OCI-LY7 (cell line): ENCODE results near the gene SUSD5. TPM values are rescaled to one million over a fixed set of nuclear protein-coding genes. Genes with fewer than 3 reads are reported as not detected.

Experiments
- BruUV-seq: library from RNA; stranded (reverse); fragments of 400-500 nt; replicated peaks from 2 replicates; lab custom pipeline; 2021; lab: Mats Ljungman, UMichigan
- CTCF ChIA-PET: fragments of 300-600 bp; sonication (Branson Sonifier 250); formaldehyde crosslinking; loops from one replicate; lab custom pipeline; 2022; ENCODE audit warnings: antibody characterized with exemption; ENCODE audit not compliant: unreplicated experiment; lab: Charles Lee
- POLR2A ChIA-PET: fragments of 300-600 bp; sonication (Branson Sonifier 250); formaldehyde crosslinking; loops from one replicate; lab custom pipeline; 2022; ENCODE audit warnings: antibody characterized with exemption; lab: Charles Lee
- DNase-seq: peaks from one replicate; pipeline ENCODE4 v3.0.0-alpha.2; 2015; ENCODE audit warnings: low spot score
- H2AFZ ChIP-seq: fragments of 200-600 bp; sonication (generic), shearing (Covaris generic); 2 replicates; pipeline ENCODE4 v1.6.1; 2014; ENCODE audit warnings: mild to moderate bottlenecking, antibody characterized with exemption, low read length, moderate library complexity
- H3K27ac ChIP-seq: fragments of 200-600 bp; sonication (generic); 2 replicates; pipeline ENCODE4 v1.5.1; 2014; ENCODE audit warnings: mixed run types, low read depth, mild to moderate bottlenecking, moderate library complexity, low read length, inconsistent platforms; ENCODE audit not compliant: poor library complexity, severe bottlenecking
- H3K36me3 ChIP-seq: fragments of 200-600 bp; sonication (generic); 2 replicates; pipeline ENCODE4 v1.6.1; 2014; ENCODE audit warnings: mild to moderate bottlenecking, antibody characterized with exemption, low read length, moderate library complexity, mixed read lengths; ENCODE audit not compliant: insufficient read depth
- H3K4me1 ChIP-seq: fragments of 200-600 bp; sonication (generic); 2 replicates; pipeline ENCODE4 v1.5.1; 2014; ENCODE audit warnings: mild to moderate bottlenecking, low read length; ENCODE audit not compliant: insufficient read depth, poor library complexity, severe bottlenecking
- H3K4me2 ChIP-seq: fragments of 200-600 bp; sonication (generic); 2 replicates; pipeline ENCODE4 v1.6.1; 2014; ENCODE audit warnings: mild to moderate bottlenecking, low read length
- H3K4me3 ChIP-seq: fragments of 200-600 bp; sonication (generic); 2 replicates; pipeline ENCODE4 v1.5.1; 2014; ENCODE audit warnings: mild to moderate bottlenecking, low read depth, low read length; ENCODE audit not compliant: poor library complexity, severe bottlenecking
- H3K79me2 ChIP-seq: fragments of 200-600 bp; sonication (generic); 2 replicates; pipeline ENCODE4 v1.6.1; 2016; ENCODE audit warnings: low read depth, mild to moderate bottlenecking, low read length, moderate library complexity, mixed read lengths; ENCODE audit not compliant: insufficient read depth
- H3K9me2 ChIP-seq: fragments of 200-600 bp; sonication (generic); 2 replicates; pipeline ENCODE4 v1.6.1; 2016; ENCODE audit warnings: mild to moderate bottlenecking, low read length, mixed read lengths; ENCODE audit not compliant: insufficient read depth
- H3K9me3 ChIP-seq: fragments of 200-600 bp; sonication (generic); 2 replicates; pipeline ENCODE4 v1.6.1; 2014; ENCODE audit warnings: mild to moderate bottlenecking, mixed run types, low read length, mixed read lengths
- H4K20me1 ChIP-seq: fragments of 200-600 bp; sonication (generic); 2 replicates; pipeline ENCODE4 v1.6.1; 2014; ENCODE audit warnings: mild to moderate bottlenecking, antibody characterized with exemption, low read length, moderate library complexity, mixed read lengths; ENCODE audit not compliant: insufficient read depth
- CTCF ChIP-seq: fragments of 200-600 bp; sonication (generic); conservative IDR thresholded peaks from 2 replicates; pipeline ENCODE4 v1.5.1; 2014; ENCODE audit warnings: mild to moderate bottlenecking, antibody characterized with exemption, low read length, moderate library complexity, mixed read lengths
- EZH2phosphoT487 ChIP-seq: fragments of 200-600 bp; sonication (generic); IDR thresholded peaks from 2 replicates; pipeline ENCODE4 v1.6.1; 2018; ENCODE audit warnings: low read depth, borderline replicate concordance, mild to moderate bottlenecking, mixed run types, antibody characterized with exemption, low read length, moderate library complexity, mixed read lengths
- intact Hi-C: fragments of 100-400 bp; cut with micrococcal nuclease; formaldehyde crosslinking; loops from one replicate; pipeline ENCODE4 v1.10.0; 2022; ENCODE audit not compliant: unreplicated experiment
- total RNA-seq, 2 experiments: library from RNA; depleted of rRNA in 1 of 2; stranded (reverse); fragments of >200 nt in 1 of 2; shearing (Covaris generic) in 1 of 2; gene quantifications; 2 replicates each; pipeline ENCODE4 v1.2.3, GENCODE V29; 2014 to 2022

Gene SUSD5
- total RNA-seq, 2 experiments from 2014 or later: not detected

- no peak for TF ChIP-seq CTCF
- no peak for TF ChIP-seq EZH2phosphoT487
- Histone ChIP-seq H3K36me3 (no peaks in the 10 kb centered on the region), H3K9me2 (no peaks in the 10 kb centered on the region), H4K20me1 (no peaks in the 10 kb centered on the region), H3K4me1 (no peaks in the 10 kb centered on the region), H3K4me3 (no peak overlapping the region), H3K79me2 (no peaks in the 10 kb centered on the region), H3K4me2 (no peak overlapping the region), H3K9me3 (no peaks in the 10 kb centered on the region), H2AFZ (no peak overlapping the region), H3K27ac (no peak overlapping the region)
- no TSS peak for BruUV-seq
- ChIA-PET POLR2A (interaction anchor here (0.6 kb wide), 1 partner anchor 40 kb away, joined by 3 read pairs; no protein-coding TSS in a partner anchor), CTCF (no interaction called here)
- intact Hi-C loops: no loop called here
- DNase-seq: no peak
Measured at GRCh38 chr3:33229066-33229465, 10.5 kb upstream of the SUSD5 start.

- H4K20me1 ChIP-seq: no peaks in the 10 kb centered on the region
- intact Hi-C loops: no loop called here
- BruUV-seq: no TSS peak
- H3K9me2 ChIP-seq: no peaks in the 10 kb centered on the region
- H3K27ac ChIP-seq: no peak overlapping the region
- no peaks in the 10 kb centered on the region for H3K9me3 ChIP-seq
- POLR2A ChIA-PET: no interaction called here
- no peak overlapping the region for H3K4me3 ChIP-seq
- H2AFZ ChIP-seq: no peak overlapping the region
- DNase-seq: no peak
- H3K79me2 ChIP-seq: no peaks in the 10 kb centered on the region
- H3K36me3 ChIP-seq: no peaks in the 10 kb centered on the region
- no peak overlapping the region for H3K4me2 ChIP-seq
- H3K4me1 ChIP-seq: no peaks in the 10 kb centered on the region
- TF ChIP-seq CTCF (no peak), EZH2phosphoT487 (no peak)
- CTCF ChIA-PET: no interaction called here
Measured at GRCh38 chr3:33221241-33221640, 2.6 kb upstream of the SUSD5 start.

- intact Hi-C loops: no loop called here
- Histone ChIP-seq H3K9me3 (no peaks in the 10 kb centered on the region), H3K4me1 (no peaks in the 10 kb centered on the region), H4K20me1 (no peaks in the 10 kb centered on the region), H3K36me3 (no peaks in the 10 kb centered on the region), H3K79me2 (no peaks in the 10 kb centered on the region), H3K9me2 (no peaks in the 10 kb centered on the region), H2AFZ (no peak overlapping the region), H3K27ac (no peak overlapping the region), H3K4me2 (no peak overlapping the region), H3K4me3 (no peak overlapping the region)
- ChIA-PET POLR2A (no interaction called here), CTCF (no interaction called here)
- TF ChIP-seq EZH2phosphoT487 (no peak), CTCF (no peak)
- no TSS peak for BruUV-seq
- no peak for DNase-seq
Measured at GRCh38 chr3:33219175-33219487, 521 bp upstream of the SUSD5 start.
